ENCODE data around the gene SCARB2. TPM values are rescaled to one million over a fixed set of nuclear protein-coding genes. Genes with fewer than 3 reads are reported as not detected.

Gene SCARB2
- total RNA-seq, 2 donors from 2014 or later = 74.5 to 167 TPM

- H3K36me3 ChIP-seq (replicated peaks in 1 of 2; ENCODE audit: insufficient read depth in 1 of 2, low read depth in 2 of 2) = peaks cover 5 to 18% of the 10 kb centered on the region in 2 donors
- peaks cover 6% of the 10 kb centered on the region for H3K4me1 ChIP-seq
- no peaks in the 10 kb centered on the region for H3K27me3 ChIP-seq
- DNase-seq (no peak), ATAC-seq (no peak)
- intact Hi-C loops (cut with DNase I) = no loop called here
- H3K4me3 ChIP-seq = no peak overlapping the region
- H3K27ac ChIP-seq = no peak overlapping the region
- no peak for TF ChIP-seq POLR2A (IDR thresholded peaks at IDR 0.05)
- TF ChIP-seq, protein P1, sequence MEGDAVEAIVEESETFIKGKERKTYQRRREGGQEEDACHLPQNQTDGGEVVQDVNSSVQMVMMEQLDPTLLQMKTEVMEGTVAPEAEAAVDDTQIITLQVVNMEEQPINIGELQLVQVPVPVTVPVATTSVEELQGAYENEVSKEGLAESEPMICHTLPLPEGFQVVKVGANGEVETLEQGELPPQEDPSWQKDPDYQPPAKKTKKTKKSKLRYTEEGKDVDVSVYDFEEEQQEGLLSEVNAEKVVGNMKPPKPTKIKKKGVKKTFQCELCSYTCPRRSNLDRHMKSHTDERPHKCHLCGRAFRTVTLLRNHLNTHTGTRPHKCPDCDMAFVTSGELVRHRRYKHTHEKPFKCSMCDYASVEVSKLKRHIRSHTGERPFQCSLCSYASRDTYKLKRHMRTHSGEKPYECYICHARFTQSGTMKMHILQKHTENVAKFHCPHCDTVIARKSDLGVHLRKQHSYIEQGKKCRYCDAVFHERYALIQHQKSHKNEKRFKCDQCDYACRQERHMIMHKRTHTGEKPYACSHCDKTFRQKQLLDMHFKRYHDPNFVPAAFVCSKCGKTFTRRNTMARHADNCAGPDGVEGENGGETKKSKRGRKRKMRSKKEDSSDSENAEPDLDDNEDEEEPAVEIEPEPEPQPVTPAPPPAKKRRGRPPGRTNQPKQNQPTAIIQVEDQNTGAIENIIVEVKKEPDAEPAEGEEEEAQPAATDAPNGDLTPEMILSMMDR (IDR thresholded peaks at IDR 0.05) = no peak
- no peaks in the 10 kb centered on the region for H3K9me3 ChIP-seq
Observed at GRCh38 chr4:76177709-76178108, 35.9 kb downstream of the SCARB2 start.

- Histone ChIP-seq H3K36me3 (replicated peaks in 1 of 2; ENCODE audit: insufficient read depth in 1 of 2, low read depth in 2 of 2) (peaks cover 5 to 22% of the 10 kb centered on the region in 2 donors), H3K9me3 (no peaks in the 10 kb centered on the region), H3K27me3 (no peaks in the 10 kb centered on the region), H3K4me1 (peaks cover 6% of the 10 kb centered on the region), H3K4me3 (no peak overlapping the region), H3K27ac (peak overlapping the region in 1 of 4 donors; percentile 64)
- ATAC-seq (no peak), DNase-seq (no peak)
- intact Hi-C loops (cut with DNase I) = no loop called here
- TF ChIP-seq POLR2A (IDR thresholded peaks at IDR 0.05) = no peak
- TF ChIP-seq, protein P1 (IDR thresholded peaks at IDR 0.05) = no peak
- 96 to 100% methylated on average over 1 of the region's 1 CpG for WGBS, 2 donors
Observed at GRCh38 chr4:76175336-76175735, 38.3 kb downstream of the SCARB2 start.

DNA sequence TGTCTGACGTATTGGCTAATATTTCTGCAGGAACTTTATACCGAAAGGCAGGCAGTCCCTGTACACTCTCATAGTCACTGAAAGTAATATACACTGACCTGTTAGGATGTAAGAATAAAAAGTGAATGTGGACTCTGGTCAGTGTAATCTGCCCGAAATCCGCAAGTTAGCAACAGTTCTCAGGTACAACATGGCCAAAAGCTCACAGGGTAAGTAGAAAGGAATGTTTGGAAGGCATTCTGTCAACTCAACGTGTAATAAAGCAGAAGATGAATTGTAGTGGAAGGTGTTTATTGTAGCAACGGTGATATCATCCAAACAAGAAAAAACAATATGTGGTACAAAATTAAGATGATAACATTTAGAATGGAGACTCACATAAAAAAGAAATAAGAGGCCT, 39.4 kb downstream of the SCARB2 start:
- no peak for DNase-seq
- Histone ChIP-seq H3K36me3 (replicated peaks in 1 of 2; ENCODE audit: insufficient read depth in 1 of 2, low read depth in 2 of 2) (peaks cover 5 to 24% of the 10 kb centered on the region in 2 donors), H3K27ac (peak overlapping the region in 1 of 4 donors; percentile 64), H3K27me3 (no peaks in the 10 kb centered on the region), H3K4me1 (no peaks in the 10 kb centered on the region), H3K4me3 (no peak overlapping the region), H3K9me3 (no peaks in the 10 kb centered on the region)
- ATAC-seq = peak; percentile 83
- intact Hi-C loops (cut with DNase I) = no loop called here
- WGBS, 2 donors = 66 to 80% methylated on average over 6 of the region's 6 CpGs
- TF ChIP-seq, protein P1 (IDR thresholded peaks at IDR 0.05) = no peak
- TF ChIP-seq POLR2A (IDR thresholded peaks at IDR 0.05) = no peak

DNA sequence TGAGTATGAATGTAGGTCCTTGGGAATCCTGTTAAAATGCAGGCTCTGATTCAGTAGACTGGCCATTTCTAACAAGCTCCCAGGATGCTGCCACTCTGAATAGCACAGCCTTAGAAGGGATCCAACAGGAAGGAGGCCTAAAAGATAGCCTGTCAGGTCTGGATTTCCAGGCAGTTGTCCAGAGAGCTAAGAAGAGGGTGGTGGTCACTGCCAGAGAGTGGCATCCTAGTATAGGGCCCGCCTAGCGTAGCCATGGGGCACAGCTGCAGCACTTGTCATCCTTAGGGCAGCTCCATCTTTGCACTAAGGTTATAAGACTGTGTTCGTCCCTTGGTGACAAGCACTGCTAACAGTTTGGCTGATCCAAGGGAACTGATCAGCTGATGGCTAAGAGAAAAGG, 44.9 kb downstream of the SCARB2 start:
- Histone ChIP-seq H3K9me3 (no peaks in the 10 kb centered on the region), H3K27ac (no peak overlapping the region), H3K27me3 (no peaks in the 10 kb centered on the region), H3K4me3 (no peak overlapping the region), H3K4me1 (no peaks in the 10 kb centered on the region), H3K36me3 (replicated peaks in 1 of 2; ENCODE audit: insufficient read depth in 1 of 2, low read depth in 2 of 2) (peaks cover 5 to 26% of the 10 kb centered on the region in 2 donors)
- DNase-seq (no peak), ATAC-seq (no peak)
- TF ChIP-seq, protein P1 (IDR thresholded peaks at IDR 0.05) = no peak
- TF ChIP-seq POLR2A (IDR thresholded peaks at IDR 0.05) = no peak
- intact Hi-C loops (cut with DNase I) = no loop called here
- 86 to 92% methylated on average over 2 to 3 of the region's 3 CpGs for WGBS, 2 donors

DNA sequence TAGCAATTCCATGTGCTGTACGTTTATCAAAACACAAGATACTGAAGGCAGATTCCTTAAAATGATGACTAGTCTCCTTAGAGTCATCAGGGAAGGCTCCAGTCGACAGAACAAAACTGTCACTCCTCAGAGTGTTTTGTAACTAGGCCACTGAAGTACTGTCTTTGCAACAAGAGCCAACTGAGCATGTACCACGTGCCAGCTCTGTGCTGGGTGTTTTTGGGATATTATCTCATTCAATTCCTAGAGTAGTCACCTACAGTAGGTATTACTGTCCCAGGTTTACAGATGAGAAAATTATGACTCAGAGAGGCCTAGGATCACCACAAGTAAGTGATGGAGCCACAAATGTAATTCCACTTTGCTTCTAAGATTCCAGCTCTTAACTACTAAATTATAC, 47.1 kb downstream of the SCARB2 start:
- H3K36me3 ChIP-seq (replicated peaks in 1 of 2; ENCODE audit: insufficient read depth in 1 of 2, low read depth in 2 of 2) = peaks cover 9 to 39% of the 10 kb centered on the region in 2 donors
- no peak overlapping the region for H3K4me3 ChIP-seq
- H3K4me1 ChIP-seq = no peaks in the 10 kb centered on the region
- H3K9me3 ChIP-seq = no peaks in the 10 kb centered on the region
- H3K27me3 ChIP-seq = no peaks in the 10 kb centered on the region
- 86 to 93% methylated on average over 3 of the region's 3 CpGs for WGBS, 2 donors
- TF ChIP-seq, protein P1 (IDR thresholded peaks at IDR 0.05) = no peak
- TF ChIP-seq POLR2A (IDR thresholded peaks at IDR 0.05) = no peak
- no peak for ATAC-seq
- no peak for DNase-seq
- intact Hi-C loops (cut with DNase I) = no loop called here
- no peak overlapping the region for H3K27ac ChIP-seq
